ENCODE data around the gene DUSP1. TPM values are rescaled to one million over a fixed set of nuclear protein-coding genes. Genes with fewer than 3 reads are reported as not detected.
A peak's percentile ranks its signal among the peaks of the same experiment; 100 is the strongest.

Gene DUSP1
- total and polyA plus RNA-seq, 2 of the 13 experiments (the other 11 are each of a cell fraction or from before 2014, with no cell fraction given): 27.1 to 55.5 TPM

- TF ChIP-seq WIZ (CRISPR knock-in tag; IDR thresholded peaks at IDR 0.05) (no peak), ZNF768 (CRISPR knock-in tag; IDR thresholded peaks at IDR 0.05) (no peak), ZFP82 (CRISPR knock-in tag; IDR thresholded peaks at IDR 0.05; ENCODE audit: borderline replicate concordance) (peak; percentile 67; the same call in 1 of the 2 replicates), POLR2AphosphoS2 (IDR thresholded peaks at IDR 0.05; ENCODE audit: low read depth, low read length) (no peak), TRAFD1 (CRISPR knock-in tag; IDR thresholded peaks at IDR 0.05; ENCODE audit: borderline replicate concordance) (no peak), AKNA (CRISPR knock-in tag; IDR thresholded peaks at IDR 0.05; ENCODE audit: borderline replicate concordance) (no peak), ZIK1 (CRISPR knock-in tag; IDR thresholded peaks at IDR 0.05; ENCODE audit: borderline replicate concordance, low read depth) (no peak), ZFYVE20 (CRISPR knock-in tag; IDR thresholded peaks at IDR 0.05; ENCODE audit: borderline replicate concordance, low read depth) (no peak), TRIM24 (CRISPR knock-in tag; IDR thresholded peaks at IDR 0.05) (no peak), RXRA (CRISPR knock-in tag; IDR thresholded peaks at IDR 0.05) (no peak; the same call in 1 of the 2 replicates), CBFB (CRISPR knock-in tag; IDR thresholded peaks at IDR 0.05) (no peak), PAX8 (CRISPR knock-in tag; IDR thresholded peaks at IDR 0.05; ENCODE audit: borderline replicate concordance) (no peak), ZNF224 (CRISPR knock-in tag; IDR thresholded peaks at IDR 0.05) (no peak), ZNF597 (CRISPR knock-in tag; IDR thresholded peaks at IDR 0.05) (no peak), ZFP90 (CRISPR knock-in tag; IDR thresholded peaks at IDR 0.05; ENCODE audit: borderline replicate concordance) (no peak), ZNF496 (CRISPR knock-in tag; IDR thresholded peaks at IDR 0.05; ENCODE audit: insufficient replicate concordance) (no peak), SAFB2 (CRISPR knock-in tag; IDR thresholded peaks at IDR 0.05; ENCODE audit: borderline replicate concordance, low read depth) (no peak), ZNF282 (IDR thresholded peaks at IDR 0.05; ENCODE audit: partially characterized antibody) (no peak), NR2F1 (CRISPR knock-in tag; IDR thresholded peaks at IDR 0.05) (peak in 1 of 2 experiments; percentile 40; a peak in 1 of 4 replicates), NFE2L1 (CRISPR knock-in tag; IDR thresholded peaks at IDR 0.05; ENCODE audit: borderline replicate concordance) (no peak), ZNF44 (CRISPR knock-in tag; IDR thresholded peaks at IDR 0.05) (no peak), ZNF766 (CRISPR knock-in tag; IDR thresholded peaks at IDR 0.05; ENCODE audit: borderline replicate concordance) (no peak)
Observed at GRCh38 chr5:172806897-172807672, 36.1 kb upstream of the DUSP1 start (continued).
